GM06990 (cell line): Measurements from ENCODE around the gene SSMEM1.
A peak's percentile ranks its signal among the peaks of the same experiment; 100 is the strongest.
"Not testable (repeated sequence)": the region's sequence is repeated elsewhere in the genome, so short reads cannot be mapped to it uniquely, and the experiment has no call there.

Source experiments
- DNase-seq: peaks from one replicate; pipeline ENCODE4 v3.0.0-alpha.2; 2011; ENCODE audit not compliant: insufficient read length; ENCODE audit errors: extremely low read depth
- H3K27me3 ChIP-seq: replicated peaks from 2 replicates; pipeline ENCODE4 v1.6.0; 2011; ENCODE audit warnings: low read length; ENCODE audit not compliant: control insufficient read depth, insufficient read depth
- H3K36me3 ChIP-seq: 2 replicates; pipeline ENCODE4 v1.5.1; 2011; ENCODE audit warnings: low read length; ENCODE audit not compliant: control insufficient read depth, insufficient read depth
- H3K4me3 ChIP-seq: replicated peaks from 2 replicates; pipeline ENCODE4 v1.5.1; 2011; ENCODE audit warnings: low read depth, mild to moderate bottlenecking, control low read depth, low read length
- CTCF ChIP-seq: IDR thresholded peaks from 2 replicates; pipeline ENCODE4 v1.5.1; 2011; ENCODE audit warnings: low read length, control low read depth, mild to moderate bottlenecking, inconsistent platforms; ENCODE audit not compliant: insufficient read depth, poor library complexity, severe bottlenecking

SSMEM1 gene

GRCh38 chr7:130242198-130243014, 34.7 kb downstream of the SSMEM1 start:
- no peaks in the 10 kb centered on the region for H3K36me3 ChIP-seq
- peak; percentile 98 for TF ChIP-seq CTCF
- H3K27me3 ChIP-seq: no peaks in the 10 kb centered on the region
- no peak overlapping the region for H3K4me3 ChIP-seq
- DNase-seq: peak; percentile 37

GRCh38 chr7:130243486-130243885, 35.8 kb downstream of the SSMEM1 start:
- DNase-seq, H3K4me3 ChIP-seq, H3K27me3 ChIP-seq, H3K36me3 ChIP-seq: not testable (repeated sequence)

- not testable (repeated sequence) for H3K36me3 ChIP-seq, H3K4me3 ChIP-seq, DNase-seq, H3K27me3 ChIP-seq
Measured at GRCh38 chr7:130246491-130246890, 38.8 kb downstream of the SSMEM1 start.

GRCh38 chr7:130248842-130249241, 41.2 kb downstream of the SSMEM1 start:
- not testable (repeated sequence) for DNase-seq, H3K36me3 ChIP-seq, H3K27me3 ChIP-seq, H3K4me3 ChIP-seq

- H3K36me3 ChIP-seq, H3K4me3 ChIP-seq, H3K27me3 ChIP-seq, DNase-seq: not testable (repeated sequence)
Measured at GRCh38 chr7:130249626-130250025, 42.0 kb downstream of the SSMEM1 start.

GRCh38 chr7:130254555-130254954, 46.9 kb downstream of the SSMEM1 start:
- H3K27me3 ChIP-seq: no peaks in the 10 kb centered on the region
- no peak for DNase-seq

GRCh38 chr7:130256704-130257103, 49.0 kb downstream of the SSMEM1 start:
- no peaks in the 10 kb centered on the region for H3K36me3 ChIP-seq
- no peak overlapping the region for H3K4me3 ChIP-seq
- no peak for DNase-seq
- no peak for TF ChIP-seq CTCF
- no peaks in the 10 kb centered on the region for H3K27me3 ChIP-seq

More at GRCh38 chr7:130254555-130254954, 46.9 kb downstream of the SSMEM1 start:
- TF ChIP-seq CTCF: no peak
- Histone ChIP-seq H3K36me3 (no peaks in the 10 kb centered on the region), H3K4me3 (no peak overlapping the region)
